GM03348 (cell line): ENCODE data around the gene GHR.
"Not testable (repeated sequence)": the region's sequence is repeated elsewhere in the genome, so short reads cannot be mapped to it uniquely, and the experiment has no call there.

Experiments
- DNase-seq: peaks from one replicate; pipeline ENCODE4 v3.0.0; 2012; ENCODE audit warnings: low spot score

GHR gene

DNA sequence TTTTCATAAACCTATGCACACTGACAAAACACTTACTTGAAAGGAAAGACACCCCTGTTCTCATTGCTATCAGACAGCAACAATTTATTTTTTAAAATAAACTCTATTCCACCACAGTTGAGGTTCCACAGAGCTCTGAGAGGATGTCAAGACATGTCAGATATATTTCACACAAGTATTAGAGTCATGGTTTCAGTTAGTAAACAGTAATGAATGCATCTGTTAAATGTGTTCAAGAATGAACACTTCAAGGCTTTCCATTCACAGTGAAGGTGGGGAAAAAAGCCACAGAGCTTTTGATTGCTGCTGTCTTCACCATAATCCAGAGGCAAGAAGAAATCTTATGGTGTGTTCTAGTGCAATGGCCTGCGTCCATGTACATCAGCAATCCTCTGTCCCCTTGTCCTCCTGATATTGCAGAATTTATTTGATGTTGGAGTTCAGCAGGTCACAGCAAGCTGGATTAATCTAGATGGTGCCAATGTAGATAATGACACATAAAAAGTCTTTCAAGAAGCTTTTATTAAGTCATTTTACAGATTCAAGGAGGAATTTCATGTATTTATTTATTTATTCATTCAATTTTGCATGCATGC lies 146.8 kb downstream of the GHR start:
- DNase-seq: no peak

GRCh38 chr5:42570966-42571960 lies 148.0 kb downstream of the GHR start:
- DNase-seq: peak; percentile 7

DNA sequence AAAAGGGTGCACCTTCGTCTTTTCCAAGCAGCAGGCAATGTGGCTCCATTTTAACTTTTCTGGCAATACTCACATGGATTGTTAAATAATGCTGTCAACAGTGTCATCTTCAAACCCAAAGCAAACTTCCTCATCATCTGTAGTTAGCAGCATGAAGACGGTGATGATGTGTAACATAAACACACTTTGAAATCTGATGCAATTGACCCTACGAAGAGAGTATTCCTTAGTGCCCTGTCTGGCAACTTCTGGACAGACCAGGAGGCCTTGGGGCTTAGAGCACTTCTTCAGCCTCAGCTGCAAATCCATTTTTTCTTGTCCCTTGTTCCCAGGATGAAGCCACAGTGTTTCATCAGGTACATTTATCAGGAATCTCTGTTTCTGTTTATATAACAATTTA lies 149.1 kb downstream of the GHR start:
- no peak for DNase-seq

DNA sequence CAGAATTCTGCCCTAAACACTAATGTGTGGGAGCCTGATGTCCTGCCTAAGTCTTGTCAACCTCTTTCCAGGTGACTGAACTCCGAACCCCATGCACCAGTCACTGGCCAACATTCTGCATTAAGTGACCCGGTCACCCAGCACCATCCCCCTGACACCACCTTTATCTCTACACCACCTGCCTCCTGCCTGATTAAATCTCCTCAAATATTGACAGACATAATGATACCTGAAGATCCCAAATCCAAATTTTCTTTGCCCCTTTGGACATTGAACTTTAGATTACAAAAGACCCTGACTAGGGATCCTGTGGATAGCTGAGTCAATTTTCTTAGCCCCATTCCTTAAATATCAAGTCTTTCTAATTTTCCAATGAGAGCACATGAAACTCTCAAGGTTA lies 150.1 kb downstream of the GHR start:
- no peak for DNase-seq

GRCh38 chr5:42575914-42576313 lies 152.7 kb downstream of the GHR start:
- DNase-seq: not testable (repeated sequence)

GRCh38 chr5:42578901-42579300 lies 155.7 kb downstream of the GHR start:
- not testable (repeated sequence) for DNase-seq

DNA sequence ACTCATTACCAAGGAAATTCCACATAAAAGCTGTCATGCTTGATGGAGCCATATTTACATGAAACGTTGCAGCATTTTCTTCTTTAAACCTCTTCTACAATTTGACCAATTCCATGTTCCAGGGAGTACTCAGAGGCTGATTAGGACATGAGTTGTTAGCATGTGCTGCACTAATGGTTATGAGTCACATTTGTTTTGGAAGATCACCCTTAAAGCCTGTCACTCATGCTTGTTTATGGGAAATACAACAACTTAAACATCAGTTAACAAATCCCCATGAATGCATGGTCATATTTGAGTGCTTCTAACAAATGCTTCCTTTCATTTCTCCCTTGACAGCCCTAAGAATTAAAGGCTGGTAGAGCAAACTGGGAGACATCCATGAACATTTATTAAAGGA lies 156.1 kb downstream of the GHR start:
- DNase-seq: no peak

- no peak for DNase-seq
Measured at GRCh38 chr5:42581845-42582244, 158.6 kb downstream of the GHR start.

DNA sequence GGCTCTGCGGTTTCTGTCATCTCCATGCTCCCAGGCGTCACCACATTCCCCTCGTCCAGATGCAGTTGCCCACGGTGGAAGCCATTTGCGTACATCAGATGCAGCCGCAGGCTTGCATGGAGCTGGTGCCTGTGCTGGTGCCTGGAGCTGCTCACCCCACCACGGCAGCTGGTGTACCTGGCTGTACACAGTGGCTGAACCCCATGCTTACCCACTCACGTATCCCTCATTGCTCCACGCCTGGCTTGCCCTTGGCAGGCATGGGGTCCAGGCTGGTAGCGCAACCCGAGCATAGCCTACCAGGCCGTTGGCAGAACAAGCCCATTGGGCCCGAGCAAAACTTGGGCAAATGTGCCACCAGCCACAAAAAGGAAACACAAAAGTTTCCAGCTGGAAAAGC lies 159.5 kb downstream of the GHR start:
- no peak for DNase-seq

DNA sequence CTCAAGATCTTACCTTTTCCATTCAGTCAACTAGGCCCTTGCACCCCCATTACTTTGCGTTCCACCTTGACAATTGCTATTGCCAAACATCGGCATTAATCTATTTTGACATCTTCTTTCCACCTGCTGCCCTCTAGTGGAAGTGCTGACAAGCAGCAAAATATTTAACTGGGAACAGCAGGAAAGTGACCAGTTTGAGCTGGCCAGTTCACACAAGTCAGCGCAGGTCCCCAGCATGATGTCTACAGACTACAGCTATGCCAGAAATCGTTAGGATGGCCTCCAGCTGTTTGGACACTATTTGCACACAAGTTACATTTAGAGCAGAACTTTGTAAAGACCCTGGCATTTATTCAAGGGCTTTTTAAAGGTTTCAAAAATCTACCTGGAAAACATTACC lies 160.1 kb downstream of the GHR start:
- peak; percentile 73 for DNase-seq

- DNase-seq: no peak
Measured at GRCh38 chr5:42586625-42587024, 163.4 kb downstream of the GHR start.

DNA sequence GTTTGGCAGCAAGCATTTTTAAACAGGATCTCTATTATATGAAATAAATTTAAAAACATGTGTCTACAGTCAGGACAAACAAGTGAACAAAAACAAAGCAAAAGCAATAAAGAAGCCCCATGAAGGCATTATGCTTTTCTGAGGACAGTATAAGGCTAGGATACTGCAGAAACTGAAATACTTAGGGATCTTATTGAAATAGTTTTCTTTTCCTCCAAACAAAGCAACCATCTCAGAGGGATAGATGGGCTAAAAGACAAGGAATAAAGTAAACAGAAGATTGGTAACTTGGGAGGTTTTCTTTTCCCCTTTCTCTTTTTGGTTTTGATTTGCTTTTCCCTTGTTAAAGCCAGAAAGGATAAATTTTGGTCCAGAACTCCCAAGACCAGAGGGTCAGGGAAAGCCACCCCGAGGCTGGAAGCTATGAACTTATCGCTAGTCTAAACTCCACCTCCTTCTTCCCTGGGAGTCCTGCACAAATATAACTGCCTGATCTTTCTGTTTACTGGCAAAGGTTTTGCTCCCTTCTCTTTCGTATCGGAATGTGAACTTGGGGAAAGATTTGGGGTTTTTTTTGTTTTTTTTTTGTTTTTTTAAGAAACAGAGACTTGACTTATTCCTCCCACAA lies 164.0 kb downstream of the GHR start:
- DNase-seq: no peak

DNA sequence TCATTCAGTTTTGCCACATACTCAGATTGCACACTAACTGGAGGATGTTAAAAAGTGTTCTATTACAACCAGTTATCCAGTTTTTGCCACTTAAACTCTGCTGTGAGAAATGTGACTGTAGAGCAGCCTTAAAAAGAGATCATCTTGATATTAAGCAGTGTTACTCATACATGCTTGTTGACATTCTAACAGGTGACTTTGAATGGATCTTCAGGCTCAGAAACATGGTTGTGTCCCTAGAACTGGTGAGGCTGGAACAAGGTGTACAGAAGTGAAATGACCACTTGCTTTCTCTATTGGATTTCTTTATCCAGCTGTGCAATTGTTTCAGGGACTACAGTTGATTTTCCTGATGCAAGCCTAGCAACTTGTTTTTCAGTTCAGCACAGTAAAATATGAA lies 167.3 kb downstream of the GHR start:
- DNase-seq: no peak

DNA sequence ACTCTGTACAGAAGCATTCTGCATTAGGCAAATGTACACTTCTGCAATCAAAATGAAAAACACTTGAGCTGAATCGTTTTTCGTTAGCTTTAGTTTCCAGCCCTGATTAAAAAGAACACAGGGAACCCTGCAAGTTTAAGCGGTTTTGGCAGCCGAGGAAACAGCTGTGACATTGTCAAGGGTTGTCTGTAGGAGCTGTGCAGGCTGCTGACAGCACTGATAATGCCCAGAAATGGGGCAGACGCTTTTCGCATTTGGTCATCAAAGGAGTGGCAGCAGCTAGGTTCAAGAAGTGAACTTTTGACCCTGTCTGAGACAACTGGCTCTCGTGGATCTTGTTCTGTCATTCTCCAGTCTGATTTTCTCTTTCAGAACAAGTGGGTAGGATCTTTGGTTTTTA lies 167.8 kb downstream of the GHR start:
- no peak for DNase-seq

GRCh38 chr5:42592401-42593140 lies 169.3 kb downstream of the GHR start:
- DNase-seq: no peak

DNA sequence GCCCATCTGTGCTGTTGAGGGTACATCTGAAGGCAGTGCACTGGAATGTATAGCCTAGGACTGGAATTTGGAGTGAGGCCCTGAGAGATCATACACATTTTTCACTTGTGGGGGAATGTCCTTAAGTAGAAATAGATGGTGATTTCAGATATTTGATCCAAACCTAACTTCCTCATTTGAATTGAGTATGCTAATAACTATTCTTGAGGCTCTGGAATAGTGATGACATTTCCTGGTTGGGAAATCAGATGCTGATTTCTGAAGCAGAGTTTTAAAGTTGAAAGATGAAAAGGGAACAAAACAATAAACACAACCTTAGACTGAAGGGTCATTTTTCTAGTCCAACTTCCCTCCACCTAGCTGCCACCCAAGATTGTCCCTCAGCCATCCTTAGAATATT lies 170.4 kb downstream of the GHR start:
- no peak for DNase-seq

GRCh38 chr5:42595597-42595996 lies 172.4 kb downstream of the GHR start:
- DNase-seq: no peak

GRCh38 chr5:42596817-42597216 lies 173.6 kb downstream of the GHR start:
- DNase-seq: no peak

DNA sequence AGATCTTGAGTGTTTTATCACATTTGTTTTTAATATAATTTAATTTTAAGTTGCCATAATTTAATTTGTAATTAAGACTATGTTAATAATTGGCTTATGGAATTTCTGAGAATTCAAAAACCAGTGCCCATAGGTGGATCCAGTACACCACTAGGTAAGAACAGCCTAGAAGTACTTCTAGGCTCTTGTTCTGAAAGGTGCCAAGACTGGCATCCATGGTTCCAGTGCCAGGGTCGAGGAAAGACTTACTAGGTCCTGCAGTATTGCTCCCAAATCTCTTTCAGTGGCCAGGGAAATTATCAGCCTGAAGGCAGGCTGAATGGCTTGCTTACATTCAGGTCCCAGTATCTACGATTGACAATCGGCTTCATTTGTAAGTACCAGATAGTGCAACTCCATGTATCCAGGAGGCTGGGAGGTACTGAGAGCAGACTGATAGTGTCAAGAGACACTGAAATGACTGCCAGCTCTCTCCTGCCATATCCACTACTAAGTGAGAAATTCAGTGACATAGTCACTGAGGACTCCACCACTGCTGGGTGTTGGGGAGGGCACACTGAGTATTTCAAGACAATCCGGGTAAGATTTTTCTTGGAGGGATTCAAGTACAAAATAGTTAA lies 174.2 kb downstream of the GHR start:
- no peak for DNase-seq

DNA sequence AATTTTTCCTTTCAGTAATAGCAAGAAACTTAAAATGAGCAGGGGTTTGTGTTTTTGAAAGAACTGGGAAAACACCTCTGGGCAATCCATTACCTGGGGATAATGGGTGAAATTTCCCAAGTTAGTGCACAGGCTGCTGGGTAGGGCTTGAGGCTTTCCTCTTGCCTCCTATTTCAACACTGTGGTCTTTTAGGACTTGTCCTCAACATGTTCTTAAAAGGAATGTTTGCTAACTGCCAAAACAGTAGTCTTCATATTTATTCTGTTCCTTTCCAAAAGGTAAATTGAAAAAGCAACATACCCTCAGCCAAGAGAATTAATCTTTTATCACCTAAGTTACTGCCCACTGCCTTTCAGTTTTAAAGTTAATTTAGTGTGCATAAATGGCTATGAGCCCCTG lies 175.1 kb downstream of the GHR start:
- DNase-seq: no peak

DNA sequence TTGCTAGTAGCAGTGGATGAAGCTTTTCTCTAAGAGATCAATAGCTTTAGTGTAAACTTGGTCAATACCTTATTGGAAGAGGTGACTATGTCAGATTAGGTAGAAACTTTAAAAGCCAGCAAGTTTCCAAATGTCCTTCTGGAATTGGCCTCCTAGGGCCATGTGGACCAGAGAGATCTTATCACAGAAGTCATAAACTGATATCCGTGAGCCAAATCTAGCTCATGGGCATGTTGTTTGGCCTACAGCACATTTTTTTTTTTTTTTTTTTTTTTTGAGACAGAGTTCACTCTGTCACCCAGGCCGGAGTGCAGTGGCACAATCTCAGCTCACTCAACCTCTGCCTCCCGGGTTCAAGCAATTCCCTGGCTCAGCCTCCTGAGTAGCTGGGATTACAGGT lies 175.9 kb downstream of the GHR start:
- DNase-seq: no peak

DNA sequence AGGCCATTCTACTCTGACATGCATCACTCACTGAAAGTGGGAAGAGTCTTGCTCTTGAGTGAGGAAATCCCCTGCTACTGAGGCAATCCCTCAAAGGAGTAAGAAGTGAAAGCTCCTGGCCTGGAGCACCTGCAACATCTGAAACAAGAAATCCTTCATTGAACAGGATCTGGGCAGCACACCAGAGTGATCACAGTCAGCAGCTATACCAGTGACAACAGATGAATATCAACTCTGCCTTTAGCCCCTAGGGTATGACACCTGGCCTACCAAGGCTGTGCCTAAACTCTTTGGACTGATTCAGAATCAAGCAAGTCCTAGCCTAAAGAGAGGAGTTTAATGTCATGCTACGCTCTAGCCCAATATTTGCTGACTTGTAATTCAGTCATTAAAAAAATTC lies 177.2 kb downstream of the GHR start:
- no peak for DNase-seq
